ENCODE results near the gene PNRC1. TPM values are rescaled to one million over a fixed set of nuclear protein-coding genes. Genes with fewer than 3 reads are reported as not detected.

PNRC1 gene
- total RNA-seq, 1 experiment from 2014 or later = 54.8 TPM

Other genes starting within 250 kb of the PNRC1 start
- gene RNGTT, start 117.1 kb upstream of the PNRC1 start, total RNA-seq (2014; rRNA removed; shearing (Covaris generic)) = 38.8 and 40.8 TPM in 2 replicates
- 8.3 and 10.0 TPM in 2 replicates for gene SRSF12, start 37.3 kb downstream of the PNRC1 start, total RNA-seq (2014; rRNA removed; shearing (Covaris generic))
- 51.9 and 57.8 TPM in 2 replicates for gene PM20D2, start 65.3 kb downstream of the PNRC1 start, total RNA-seq (2014; rRNA removed; shearing (Covaris generic))
- 0.26 and 0.30 TPM in 2 replicates for gene GABRR1, start 136.6 kb downstream of the PNRC1 start, total RNA-seq (2014; rRNA removed; shearing (Covaris generic))
- gene GABRR2, start 234.5 kb downstream of the PNRC1 start, total RNA-seq (2014; rRNA removed; shearing (Covaris generic)) = 0.32 and 0.33 TPM in 2 replicates